Renal pelvis (tissue), 4 donors: ENCODE data around the gene PRKN. TPM values are rescaled to one million over a fixed set of nuclear protein-coding genes. Genes with fewer than 3 reads are reported as not detected.

Source experiments
- DNase-seq: peaks from one replicate; pipeline ENCODE4 v3.0.0-alpha.2; 2013
- polyA plus RNA-seq, 3 donors: library from polyadenylated mRNA; unstranded; fragments of 120-200 nt; gene quantifications; one replicate each; pipeline ENCODE4 v1.2.1, GENCODE V29; 2013; ENCODE audit not compliant: insufficient read length in 3 of 3

Gene PRKN
- polyA plus RNA-seq, 3 donors = 8.0 to 12.0 (median 9.9) TPM

GRCh38 chr6:161618831-161619454, 1108.6 kb downstream of the PRKN start:
- DNase-seq = no peak

GRCh38 chr6:161613711-161614110, 1113.9 kb downstream of the PRKN start:
- DNase-seq = no peak

- no peak for DNase-seq
Measured at GRCh38 chr6:161608771-161609170, 1118.8 kb downstream of the PRKN start.

- no peak for DNase-seq
Measured at GRCh38 chr6:161607696-161608297, 1119.8 kb downstream of the PRKN start.

GRCh38 chr6:161602359-161602758, 1125.2 kb downstream of the PRKN start:
- no peak for DNase-seq

GRCh38 chr6:161598896-161599295, 1128.7 kb downstream of the PRKN start:
- DNase-seq = no peak

- DNase-seq = no peak
Measured at GRCh38 chr6:161596807-161597520, 1130.6 kb downstream of the PRKN start.

GRCh38 chr6:161594412-161594811, 1133.2 kb downstream of the PRKN start:
- no peak for DNase-seq

- DNase-seq = no peak
Measured at GRCh38 chr6:161590961-161591627, 1136.5 kb downstream of the PRKN start.

GRCh38 chr6:161586887-161587286, 1140.7 kb downstream of the PRKN start:
- peak; percentile 48 for DNase-seq

GRCh38 chr6:161584621-161585340, 1142.8 kb downstream of the PRKN start:
- no peak for DNase-seq

- no peak for DNase-seq
Measured at GRCh38 chr6:161584051-161584450, 1143.5 kb downstream of the PRKN start.

- no peak for DNase-seq
Measured at GRCh38 chr6:161583584-161583983, 1144.0 kb downstream of the PRKN start.

GRCh38 chr6:161578478-161578877, 1149.1 kb downstream of the PRKN start:
- no peak for DNase-seq

- DNase-seq = no peak
Measured at GRCh38 chr6:161575523-161576254, 1151.9 kb downstream of the PRKN start.

GRCh38 chr6:161568885-161569456, 1158.6 kb downstream of the PRKN start:
- no peak for DNase-seq

GRCh38 chr6:161564952-161565351, 1162.6 kb downstream of the PRKN start:
- no peak for DNase-seq

- DNase-seq = peak; percentile 85
Measured at GRCh38 chr6:161561908-161562307, 1165.7 kb downstream of the PRKN start.

GRCh38 chr6:161557333-161558107, 1170.0 kb downstream of the PRKN start:
- no peak for DNase-seq

GRCh38 chr6:161554883-161555282, 1172.7 kb downstream of the PRKN start:
- no peak for DNase-seq
